Jurkat, Clone E6-1 (cell line): ENCODE data around the gene SDE2.
"Not testable (repeated sequence)": the region's sequence is repeated elsewhere in the genome, so short reads cannot be mapped to it uniquely, and the experiment has no call there.

Experiments
- DNase-seq: peaks from one replicate; pipeline ENCODE4 v3.0.0-alpha.2; 2011; ENCODE audit warnings: low read depth, low spot score
- H3K4me3 ChIP-seq: 2 replicates; pipeline ENCODE4 v1.5.1; 2011; ENCODE audit warnings: mild to moderate bottlenecking, low read length, control low read depth, moderate library complexity

Gene SDE2

GRCh38 chr1:225950905-225951497 is 48.1 kb downstream of the SDE2 start:
- H3K4me3 ChIP-seq = no peak overlapping the region
- no peak for DNase-seq

- no peak overlapping the region for H3K4me3 ChIP-seq
- no peak for DNase-seq
Observed at GRCh38 chr1:225949041-225949440, 50.1 kb downstream of the SDE2 start.

- H3K4me3 ChIP-seq = no peak overlapping the region
- no peak for DNase-seq
Observed at GRCh38 chr1:225946803-225947202, 52.3 kb downstream of the SDE2 start.

GRCh38 chr1:225946082-225946620 is 53.0 kb downstream of the SDE2 start:
- H3K4me3 ChIP-seq = no peak overlapping the region
- DNase-seq = no peak

GRCh38 chr1:225945564-225945963 is 53.6 kb downstream of the SDE2 start:
- no peak for DNase-seq
- H3K4me3 ChIP-seq = no peak overlapping the region

- no peak for DNase-seq
- no peak overlapping the region for H3K4me3 ChIP-seq
Observed at GRCh38 chr1:225944951-225945350, 54.2 kb downstream of the SDE2 start.

- DNase-seq = no peak
- no peak overlapping the region for H3K4me3 ChIP-seq
Observed at GRCh38 chr1:225944387-225944786, 54.8 kb downstream of the SDE2 start.

GRCh38 chr1:225943582-225943981 is 55.6 kb downstream of the SDE2 start:
- no peak for DNase-seq
- H3K4me3 ChIP-seq = no peak overlapping the region

- no peak for DNase-seq
- H3K4me3 ChIP-seq = no peak overlapping the region
Observed at GRCh38 chr1:225942574-225942973, 56.6 kb downstream of the SDE2 start.

- H3K4me3 ChIP-seq = no peak overlapping the region
- no peak for DNase-seq
Observed at GRCh38 chr1:225941942-225942222, 57.3 kb downstream of the SDE2 start.

GRCh38 chr1:225941187-225941941 is 57.8 kb downstream of the SDE2 start, which contains the start of gene LEFTY2:
Gene LEFTY2 (minus strand): TSS chr1:225941220. CDS start chr1:225941140, 80 bp downstream.
- DNase-seq = no peak
- no peak within 1 kb of the TSS for H3K4me3 ChIP-seq

GRCh38 chr1:225940385-225941151 is 58.6 kb downstream of the SDE2 start:
- H3K4me3 ChIP-seq = no peak overlapping the region
- DNase-seq = no peak

GRCh38 chr1:225939939-225940310 is 59.2 kb downstream of the SDE2 start:
- DNase-seq, H3K4me3 ChIP-seq: not testable (repeated sequence)

- H3K4me3 ChIP-seq, DNase-seq: not testable (repeated sequence)
Observed at GRCh38 chr1:225939097-225939938, 59.8 kb downstream of the SDE2 start.

GRCh38 chr1:225937048-225937968 is 61.8 kb downstream of the SDE2 start:
- DNase-seq = no peak
- H3K4me3 ChIP-seq = no peak overlapping the region

- H3K4me3 ChIP-seq = no peak overlapping the region
- DNase-seq = no peak
Observed at GRCh38 chr1:225936523-225936922, 62.6 kb downstream of the SDE2 start.

GRCh38 chr1:225936086-225936485 is 63.1 kb downstream of the SDE2 start:
- DNase-seq, H3K4me3 ChIP-seq: not testable (repeated sequence)

GRCh38 chr1:225934711-225935110 is 64.4 kb downstream of the SDE2 start:
- DNase-seq = no peak
- H3K4me3 ChIP-seq = no peak overlapping the region
